Gastroesophageal sphincter (tissue), 3 donors: ENCODE results near the gene KCNH3.
"Not testable (repeated sequence)": the region's sequence is repeated elsewhere in the genome, so short reads cannot be mapped to it uniquely, and the experiment has no call there.

Experiments
- EP300 ChIP-seq: sonication (generic); formaldehyde crosslinking; IDR thresholded peaks from one replicate; pipeline ENCODE4 v1.6.1; 2017; ENCODE audit warnings: antibody characterized with exemption, mild to moderate bottlenecking
- POLR2A ChIP-seq, 2 donors: fragments of 450-650 bp; IDR thresholded peaks; one replicate each; pipeline ENCODE4 v1.6.1; 2017; ENCODE audit warnings: antibody characterized with exemption in 2 of 2, mild to moderate bottlenecking in 2 of 2, moderate library complexity in 1 of 2
- POLR2AphosphoS5 ChIP-seq: sonication (generic); formaldehyde crosslinking; IDR thresholded peaks from one replicate; pipeline ENCODE4 v1.6.1; 2017; ENCODE audit warnings: antibody characterized with exemption
- TF ChIP-seq, protein P1 (sequence below), 4 experiments: fragments of 200-600 bp in 2 of 4; fragments of 450-650 bp in 2 of 4; sonication (generic) in 1 of 4; IDR thresholded peaks; one replicate each; pipeline ENCODE4 v1.5.1; 2017 to 2019; ENCODE audit warnings: antibody characterized with exemption in 4 of 4, mild to moderate bottlenecking in 2 of 4, moderate library complexity in 2 of 4

DNA sequence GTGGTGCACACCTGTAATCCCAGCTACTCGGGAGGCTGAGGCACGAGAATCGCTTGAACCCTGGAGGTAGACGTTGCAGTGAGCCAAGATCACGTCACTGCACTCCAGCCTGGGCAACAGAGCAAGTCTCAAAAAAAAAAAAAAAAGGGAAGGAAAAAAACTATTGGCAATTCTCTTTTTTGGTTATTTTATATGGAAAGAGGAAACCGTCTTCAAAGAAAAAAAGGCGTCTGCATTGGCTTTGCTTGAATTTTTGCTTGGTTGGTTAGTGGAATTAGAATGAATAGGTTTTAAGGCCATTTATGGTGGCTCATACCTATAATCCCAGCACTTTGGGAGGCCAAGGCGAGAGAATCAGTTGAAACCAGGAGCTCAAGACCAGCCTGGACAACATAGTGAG lies 29.1 kb upstream of the KCNH3 start:
- TF ChIP-seq, protein P1, sequence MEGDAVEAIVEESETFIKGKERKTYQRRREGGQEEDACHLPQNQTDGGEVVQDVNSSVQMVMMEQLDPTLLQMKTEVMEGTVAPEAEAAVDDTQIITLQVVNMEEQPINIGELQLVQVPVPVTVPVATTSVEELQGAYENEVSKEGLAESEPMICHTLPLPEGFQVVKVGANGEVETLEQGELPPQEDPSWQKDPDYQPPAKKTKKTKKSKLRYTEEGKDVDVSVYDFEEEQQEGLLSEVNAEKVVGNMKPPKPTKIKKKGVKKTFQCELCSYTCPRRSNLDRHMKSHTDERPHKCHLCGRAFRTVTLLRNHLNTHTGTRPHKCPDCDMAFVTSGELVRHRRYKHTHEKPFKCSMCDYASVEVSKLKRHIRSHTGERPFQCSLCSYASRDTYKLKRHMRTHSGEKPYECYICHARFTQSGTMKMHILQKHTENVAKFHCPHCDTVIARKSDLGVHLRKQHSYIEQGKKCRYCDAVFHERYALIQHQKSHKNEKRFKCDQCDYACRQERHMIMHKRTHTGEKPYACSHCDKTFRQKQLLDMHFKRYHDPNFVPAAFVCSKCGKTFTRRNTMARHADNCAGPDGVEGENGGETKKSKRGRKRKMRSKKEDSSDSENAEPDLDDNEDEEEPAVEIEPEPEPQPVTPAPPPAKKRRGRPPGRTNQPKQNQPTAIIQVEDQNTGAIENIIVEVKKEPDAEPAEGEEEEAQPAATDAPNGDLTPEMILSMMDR (IDR thresholded peaks at IDR 0.05), result not testable (repeated sequence)
- TF ChIP-seq POLR2A (IDR thresholded peaks at IDR 0.05); POLR2AphosphoS5; EP300: not testable (repeated sequence)
